Measurements from ENCODE around the gene PRDX1. TPM values are rescaled to one million over a fixed set of nuclear protein-coding genes. Genes with fewer than 3 reads are reported as not detected.

The PRDX1 gene
- total RNA-seq, 1 experiment from 2014 or later: 637 TPM

DNA sequence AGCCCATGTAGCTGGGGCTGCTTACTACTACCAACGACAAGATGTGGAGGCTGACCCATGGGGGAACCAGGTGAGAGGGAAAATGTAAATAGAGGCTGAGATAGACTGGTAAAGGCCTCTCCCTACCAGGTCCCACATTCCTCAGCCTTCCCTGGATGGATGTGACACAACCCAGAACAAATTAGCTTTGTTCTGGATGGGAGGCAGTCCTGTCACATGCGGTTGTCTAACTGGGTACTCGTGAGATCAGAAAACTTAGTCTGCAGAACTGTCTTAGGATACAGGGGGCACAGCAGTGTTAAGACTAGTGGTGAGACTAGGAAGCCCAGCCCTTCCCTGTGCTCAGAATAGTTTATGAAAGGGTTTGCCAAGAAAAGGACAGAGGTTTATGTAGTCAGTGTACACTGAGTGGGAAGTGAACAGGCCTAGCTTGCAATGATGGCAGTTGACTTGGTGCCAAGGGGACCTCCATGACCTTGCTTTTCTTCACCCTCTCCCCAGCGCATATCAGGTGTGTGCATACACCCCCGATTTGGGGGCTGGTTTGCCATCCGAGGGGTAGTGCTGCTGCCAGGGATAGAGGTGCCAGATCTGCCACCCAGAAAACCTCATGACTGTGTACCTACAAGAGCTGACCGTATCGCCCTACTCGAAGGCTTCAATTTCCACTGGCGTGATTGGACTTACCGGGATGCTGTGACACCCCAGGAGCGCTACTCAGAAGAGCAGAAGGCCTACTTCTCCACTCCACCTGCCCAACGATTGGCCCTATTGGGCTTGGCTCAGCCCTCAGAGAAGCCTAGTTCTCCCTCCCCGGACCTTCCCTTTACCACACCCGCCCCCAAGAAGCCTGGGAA is 13.2 kb downstream of the PRDX1 start:
- H3K4me3 ChIP-seq (ENCODE audit: low read depth, low read length): no peak overlapping the region
- intact Hi-C loops (cut with micrococcal nuclease; ENCODE audit: unreplicated experiment): no loop called here
- DNase-seq: no peak
- H3K4me1 ChIP-seq: peaks cover 13% of the 10 kb centered on the region
- H3K36me3 ChIP-seq (ENCODE audit: control insufficient read depth, insufficient read depth, low read length): no peaks in the 10 kb centered on the region; the same call in 1 of the 2 replicates
- CTCF ChIA-PET: interaction anchor here (1.5 kb wide), 1 partner anchor 61 kb away, joined by 3 read pairs; no protein-coding TSS in a partner anchor
- H3K9me3 Mint-ChIP-seq (ENCODE audit: unreplicated experiment): no peaks in the 10 kb centered on the region
- H3K27me3 Mint-ChIP-seq (ENCODE audit: insufficient read depth, unreplicated experiment): no peaks in the 10 kb centered on the region
- BruUV-seq (replicated peaks): no TSS peak
- H3K4me1 Mint-ChIP-seq (ENCODE audit: low read depth, unreplicated experiment): peaks cover 10% of the 10 kb centered on the region
- TF ChIP-seq, protein P1, sequence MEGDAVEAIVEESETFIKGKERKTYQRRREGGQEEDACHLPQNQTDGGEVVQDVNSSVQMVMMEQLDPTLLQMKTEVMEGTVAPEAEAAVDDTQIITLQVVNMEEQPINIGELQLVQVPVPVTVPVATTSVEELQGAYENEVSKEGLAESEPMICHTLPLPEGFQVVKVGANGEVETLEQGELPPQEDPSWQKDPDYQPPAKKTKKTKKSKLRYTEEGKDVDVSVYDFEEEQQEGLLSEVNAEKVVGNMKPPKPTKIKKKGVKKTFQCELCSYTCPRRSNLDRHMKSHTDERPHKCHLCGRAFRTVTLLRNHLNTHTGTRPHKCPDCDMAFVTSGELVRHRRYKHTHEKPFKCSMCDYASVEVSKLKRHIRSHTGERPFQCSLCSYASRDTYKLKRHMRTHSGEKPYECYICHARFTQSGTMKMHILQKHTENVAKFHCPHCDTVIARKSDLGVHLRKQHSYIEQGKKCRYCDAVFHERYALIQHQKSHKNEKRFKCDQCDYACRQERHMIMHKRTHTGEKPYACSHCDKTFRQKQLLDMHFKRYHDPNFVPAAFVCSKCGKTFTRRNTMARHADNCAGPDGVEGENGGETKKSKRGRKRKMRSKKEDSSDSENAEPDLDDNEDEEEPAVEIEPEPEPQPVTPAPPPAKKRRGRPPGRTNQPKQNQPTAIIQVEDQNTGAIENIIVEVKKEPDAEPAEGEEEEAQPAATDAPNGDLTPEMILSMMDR (IDR thresholded peaks at IDR 0.05; ENCODE audit: insufficient read depth in 1 of 2, low read depth in 1 of 2, low read length in 1 of 2, severe bottlenecking in 1 of 2, unreplicated experiment in 1 of 2): no peak
- H3K27me3 ChIP-seq (replicated peaks; ENCODE audit: control insufficient read depth, insufficient read depth, low read length): no peaks in the 10 kb centered on the region
- no peak overlapping the region for H3K4me3 Mint-ChIP-seq (ENCODE audit: unreplicated experiment)
- H3K9me3 ChIP-seq: no peaks in the 10 kb centered on the region
- H3K27ac Mint-ChIP-seq (ENCODE audit: unreplicated experiment): no peak overlapping the region
- H3K36me3 Mint-ChIP-seq (ENCODE audit: insufficient read depth, unreplicated experiment): peaks cover 67% of the 10 kb centered on the region
- POLR2A ChIA-PET: interaction anchor here (0.5 kb wide), 1 partner anchor 205 kb away, joined by 5 read pairs; no protein-coding TSS in a partner anchor

DNA sequence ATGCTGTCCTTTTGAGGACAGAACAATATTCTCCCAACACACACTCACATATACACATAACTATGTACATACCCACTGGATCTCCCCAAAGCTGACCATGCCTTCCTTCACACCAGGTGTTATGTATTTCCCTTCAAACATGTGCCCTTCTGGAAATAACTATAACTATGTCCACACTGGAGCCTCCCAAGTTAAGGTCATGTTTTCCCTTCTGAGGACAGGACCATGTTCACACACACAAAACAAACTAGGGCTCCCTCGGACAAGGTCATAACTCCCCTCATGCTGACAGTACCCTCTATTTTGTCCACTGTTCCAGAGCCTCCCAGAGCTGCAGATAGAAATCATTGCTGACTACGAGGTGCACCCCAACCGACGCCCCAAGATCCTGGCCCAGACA is 13.8 kb downstream of the PRDX1 start:
- no peak overlapping the region for H3K4me3 ChIP-seq (ENCODE audit: low read depth, low read length)
- POLR2A ChIA-PET: interaction anchor here (0.5 kb wide), 1 partner anchor 204 kb away, joined by 5 read pairs; no protein-coding TSS in a partner anchor
- Mint-ChIP-seq H3K4me3 (ENCODE audit: unreplicated experiment) (no peak overlapping the region), H3K4me1 (ENCODE audit: low read depth, unreplicated experiment) (peaks cover 4% of the 10 kb centered on the region), H3K27ac (ENCODE audit: unreplicated experiment) (no peak overlapping the region), H3K36me3 (ENCODE audit: insufficient read depth, unreplicated experiment) (peaks cover 61% of the 10 kb centered on the region), H3K9me3 (ENCODE audit: unreplicated experiment) (no peaks in the 10 kb centered on the region), H3K27me3 (ENCODE audit: insufficient read depth, unreplicated experiment) (no peaks in the 10 kb centered on the region)
- TF ChIP-seq, protein P1 (IDR thresholded peaks at IDR 0.05; ENCODE audit: insufficient read depth in 1 of 2, low read depth in 1 of 2, low read length in 1 of 2, severe bottlenecking in 1 of 2, unreplicated experiment in 1 of 2): no peak
- DNase-seq: no peak
- no peaks in the 10 kb centered on the region; the same call in 1 of the 2 replicates for H3K36me3 ChIP-seq (ENCODE audit: control insufficient read depth, insufficient read depth, low read length)
- no peaks in the 10 kb centered on the region for H3K27me3 ChIP-seq (replicated peaks; ENCODE audit: control insufficient read depth, insufficient read depth, low read length)
- peaks cover 7% of the 10 kb centered on the region for H3K4me1 ChIP-seq
- H3K9me3 ChIP-seq: no peaks in the 10 kb centered on the region
- intact Hi-C loops (cut with micrococcal nuclease; ENCODE audit: unreplicated experiment): no loop called here
- CTCF ChIA-PET: interaction anchor here (1.5 kb wide), 1 partner anchor 62 kb away, joined by 3 read pairs; no protein-coding TSS in a partner anchor
- BruUV-seq (replicated peaks): no TSS peak

DNA sequence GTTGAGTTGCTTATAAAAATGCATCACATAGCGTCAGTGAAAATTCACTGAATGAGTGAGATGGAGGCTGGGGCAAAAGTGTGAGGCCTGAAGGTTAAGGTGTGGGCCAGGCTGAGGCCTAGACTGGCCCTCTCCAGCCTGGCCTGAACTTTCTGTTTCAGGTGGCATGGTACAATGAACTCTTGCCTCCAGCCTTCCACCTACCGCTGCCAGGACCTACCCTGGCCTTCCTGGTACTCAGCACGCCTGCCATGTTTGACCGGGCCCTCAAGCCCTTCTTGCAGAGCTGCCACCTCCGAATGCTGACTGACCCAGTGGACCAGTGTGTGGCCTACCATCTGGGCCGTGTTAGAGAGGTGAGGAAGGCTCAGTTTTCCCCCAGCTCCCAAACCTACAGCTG is 14.5 kb downstream of the PRDX1 start:
- no peak overlapping the region for H3K4me3 Mint-ChIP-seq (ENCODE audit: unreplicated experiment)
- CTCF ChIA-PET: interaction anchor here (1.5 kb wide), 1 partner anchor 62 kb away, joined by 3 read pairs; no protein-coding TSS in a partner anchor
- TF ChIP-seq, protein P1 (IDR thresholded peaks at IDR 0.05; ENCODE audit: insufficient read depth in 1 of 2, low read depth in 1 of 2, low read length in 1 of 2, severe bottlenecking in 1 of 2, unreplicated experiment in 1 of 2): no peak
- H3K36me3 ChIP-seq (ENCODE audit: control insufficient read depth, insufficient read depth, low read length): no peaks in the 10 kb centered on the region; the same call in 1 of the 2 replicates
- H3K27me3 ChIP-seq (replicated peaks; ENCODE audit: control insufficient read depth, insufficient read depth, low read length): no peaks in the 10 kb centered on the region
- peaks cover under 1% of the 10 kb centered on the region for H3K4me1 Mint-ChIP-seq (ENCODE audit: low read depth, unreplicated experiment)
- POLR2A ChIA-PET: no interaction called here
- no peaks in the 10 kb centered on the region for H3K9me3 ChIP-seq
- peaks cover 54% of the 10 kb centered on the region for H3K36me3 Mint-ChIP-seq (ENCODE audit: insufficient read depth, unreplicated experiment)
- H3K27ac Mint-ChIP-seq (ENCODE audit: unreplicated experiment): no peak overlapping the region
- H3K4me3 ChIP-seq (ENCODE audit: low read depth, low read length): no peak overlapping the region
- no TSS peak for BruUV-seq (replicated peaks)
- H3K4me1 ChIP-seq: no peaks in the 10 kb centered on the region
- H3K27me3 Mint-ChIP-seq (ENCODE audit: insufficient read depth, unreplicated experiment): no peaks in the 10 kb centered on the region
- no peak for DNase-seq
- intact Hi-C loops (cut with micrococcal nuclease; ENCODE audit: unreplicated experiment): no loop called here
- no peaks in the 10 kb centered on the region for H3K9me3 Mint-ChIP-seq (ENCODE audit: unreplicated experiment)
